Stomach (tissue), 4 donors: ENCODE measurements around the gene OR12D1.
"Not testable (repeated sequence)": the region's sequence is repeated elsewhere in the genome, so short reads cannot be mapped to it uniquely, and the experiment has no call there.

Source experiments
- CTCF ChIP-seq, 7 experiments: fragments of 450-650 bp in 4 of 7; fragments of 200-600 bp in 3 of 7; sonication (generic) in 3 of 7; IDR thresholded peaks; one replicate each; pipeline ENCODE4 v1.5.1; 2016 to 2019; ENCODE audit warnings: antibody characterized with exemption in 7 of 7, control low read depth in 2 of 7, mild to moderate bottlenecking in 1 of 7
- POLR2A ChIP-seq, 4 donors: fragments of 450-650 bp; IDR thresholded peaks; one replicate each; pipeline ENCODE4 v1.6.1; 2016; ENCODE audit warnings: antibody characterized with exemption in 4 of 4, control low read depth in 2 of 4, mild to moderate bottlenecking in 1 of 4, moderate library complexity in 1 of 4

- not testable (repeated sequence) for TF ChIP-seq POLR2A, CTCF (IDR thresholded peaks at IDR 0.05)
Observed at GRCh38 chr6:29436730-29437129, 22.0 kb downstream of the OR12D1 start.
